HG03196 (cell line): Measurements from ENCODE around the gene TFEB.

Source experiments
- ATAC-seq: cut with Tn5 transposase; IDR thresholded peaks from one replicate; pipeline ENCODE4 v1.9.1; 2021; ENCODE audit not compliant: unreplicated experiment

The TFEB gene

GRCh38 chr6:41708856-41709255 lies 26.6 kb downstream of the TFEB start:
- no peak for ATAC-seq

GRCh38 chr6:41707565-41708200 lies 27.7 kb downstream of the TFEB start:
- no peak for ATAC-seq

- ATAC-seq: no peak
Observed at GRCh38 chr6:41706876-41707564, 28.4 kb downstream of the TFEB start.

GRCh38 chr6:41705996-41706835 lies 29.2 kb downstream of the TFEB start:
- ATAC-seq: peak; percentile 68

GRCh38 chr6:41705311-41705995 lies 30.0 kb downstream of the TFEB start:
- ATAC-seq: no peak

GRCh38 chr6:41704656-41705310 lies 30.6 kb downstream of the TFEB start:
- no peak for ATAC-seq

GRCh38 chr6:41704028-41704427 lies 31.4 kb downstream of the TFEB start:
- ATAC-seq: no peak

GRCh38 chr6:41702771-41703494 lies 32.5 kb downstream of the TFEB start:
- no peak for ATAC-seq

- no peak for ATAC-seq
Observed at GRCh38 chr6:41702089-41702745, 33.2 kb downstream of the TFEB start.

GRCh38 chr6:41700463-41701347 lies 34.7 kb downstream of the TFEB start:
- ATAC-seq: no peak

- ATAC-seq: no peak
Observed at GRCh38 chr6:41699063-41699462, 36.3 kb downstream of the TFEB start.

GRCh38 chr6:41697861-41698781 lies 37.3 kb downstream of the TFEB start:
- no peak for ATAC-seq

GRCh38 chr6:41696788-41697187 lies 38.6 kb downstream of the TFEB start:
- ATAC-seq: no peak

GRCh38 chr6:41695825-41696224 lies 39.6 kb downstream of the TFEB start:
- ATAC-seq: no peak

GRCh38 chr6:41694815-41695526 lies 40.4 kb downstream of the TFEB start:
- ATAC-seq: no peak

- ATAC-seq: no peak
Observed at GRCh38 chr6:41693281-41694240, 41.8 kb downstream of the TFEB start.
